ENCODE data around the gene TWF2. TPM values are rescaled to one million over a fixed set of nuclear protein-coding genes. Genes with fewer than 3 reads are reported as not detected.

The TWF2 gene
- polyA plus RNA-seq, 2 of the 4 experiments (the other 2 are of a cell fraction), result 36.8 to 53.6 TPM

DNA sequence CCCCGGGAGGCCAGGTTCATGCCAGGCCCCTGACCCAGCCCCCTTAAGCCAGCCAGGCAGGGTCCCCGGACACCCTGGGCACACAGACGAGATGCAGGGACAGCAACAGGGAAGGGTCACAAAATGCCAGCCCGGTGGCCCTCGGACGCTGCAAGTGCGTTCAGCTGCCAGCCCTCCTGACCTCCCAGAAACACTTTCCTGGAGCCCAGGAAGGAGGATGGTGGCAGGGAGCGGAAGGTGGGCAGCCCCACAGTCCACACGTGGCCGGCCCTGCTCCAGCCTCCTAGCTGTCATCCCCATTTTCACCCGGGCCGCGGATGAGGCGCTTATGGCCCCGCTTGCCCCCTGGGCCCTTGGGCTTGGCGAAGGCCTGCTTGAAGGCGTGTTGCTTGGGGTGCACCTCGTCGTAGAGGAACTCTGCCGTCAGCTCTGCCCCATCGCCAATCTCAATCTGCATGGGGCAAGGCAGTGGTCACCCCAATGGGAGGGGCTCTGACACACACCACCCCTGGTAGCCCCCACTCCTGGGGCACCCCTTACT, 10.1 kb downstream of the TWF2 start:
- POLR2A ChIA-PET, result no interaction called here
- TF ChIP-seq HOXA7 (CRISPR knock-in tag; IDR thresholded peaks at IDR 0.05), result no peak
- TF ChIP-seq SMC3 (IDR thresholded peaks at IDR 0.05), result no peak
- TF ChIP-seq, protein P1, sequence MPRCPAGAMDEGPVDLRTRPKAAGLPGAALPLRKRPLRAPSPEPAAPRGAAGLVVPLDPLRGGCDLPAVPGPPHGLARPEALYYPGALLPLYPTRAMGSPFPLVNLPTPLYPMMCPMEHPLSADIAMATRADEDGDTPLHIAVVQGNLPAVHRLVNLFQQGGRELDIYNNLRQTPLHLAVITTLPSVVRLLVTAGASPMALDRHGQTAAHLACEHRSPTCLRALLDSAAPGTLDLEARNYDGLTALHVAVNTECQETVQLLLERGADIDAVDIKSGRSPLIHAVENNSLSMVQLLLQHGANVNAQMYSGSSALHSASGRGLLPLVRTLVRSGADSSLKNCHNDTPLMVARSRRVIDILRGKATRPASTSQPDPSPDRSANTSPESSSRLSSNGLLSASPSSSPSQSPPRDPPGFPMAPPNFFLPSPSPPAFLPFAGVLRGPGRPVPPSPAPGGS (IDR thresholded peaks at IDR 0.05), result no peak
- no peak for TF ChIP-seq RNF2 (IDR thresholded peaks at IDR 0.05; ENCODE audit: borderline replicate concordance, low read depth)
- no peak for TF ChIP-seq RFX5 (IDR thresholded peaks at IDR 0.05)
- TF ChIP-seq, protein P2, sequence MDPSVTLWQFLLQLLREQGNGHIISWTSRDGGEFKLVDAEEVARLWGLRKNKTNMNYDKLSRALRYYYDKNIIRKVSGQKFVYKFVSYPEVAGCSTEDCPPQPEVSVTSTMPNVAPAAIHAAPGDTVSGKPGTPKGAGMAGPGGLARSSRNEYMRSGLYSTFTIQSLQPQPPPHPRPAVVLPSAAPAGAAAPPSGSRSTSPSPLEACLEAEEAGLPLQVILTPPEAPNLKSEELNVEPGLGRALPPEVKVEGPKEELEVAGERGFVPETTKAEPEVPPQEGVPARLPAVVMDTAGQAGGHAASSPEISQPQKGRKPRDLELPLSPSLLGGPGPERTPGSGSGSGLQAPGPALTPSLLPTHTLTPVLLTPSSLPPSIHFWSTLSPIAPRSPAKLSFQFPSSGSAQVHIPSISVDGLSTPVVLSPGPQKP (IDR thresholded peaks at IDR 0.05; ENCODE audit: low read depth, low read length), result no peak
- TF ChIP-seq MAZ (IDR thresholded peaks at IDR 0.05; ENCODE audit: borderline replicate concordance, low read depth, low read length), result no peak
- TF ChIP-seq ZNF302 (CRISPR knock-in tag; IDR thresholded peaks at IDR 0.05), result no peak
- TF ChIP-seq, protein P3, sequence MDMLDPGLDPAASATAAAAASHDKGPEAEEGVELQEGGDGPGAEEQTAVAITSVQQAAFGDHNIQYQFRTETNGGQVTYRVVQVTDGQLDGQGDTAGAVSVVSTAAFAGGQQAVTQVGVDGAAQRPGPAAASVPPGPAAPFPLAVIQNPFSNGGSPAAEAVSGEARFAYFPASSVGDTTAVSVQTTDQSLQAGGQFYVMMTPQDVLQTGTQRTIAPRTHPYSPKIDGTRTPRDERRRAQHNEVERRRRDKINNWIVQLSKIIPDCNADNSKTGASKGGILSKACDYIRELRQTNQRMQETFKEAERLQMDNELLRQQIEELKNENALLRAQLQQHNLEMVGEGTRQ (IDR thresholded peaks at IDR 0.05), result no peak
- no peak for TF ChIP-seq CBX2 (IDR thresholded peaks at IDR 0.05; ENCODE audit: borderline replicate concordance, low read depth)
- no peak for TF ChIP-seq CHD2 (IDR thresholded peaks at IDR 0.05; ENCODE audit: low read length, partially characterized antibody)
- TF ChIP-seq, protein P4, sequence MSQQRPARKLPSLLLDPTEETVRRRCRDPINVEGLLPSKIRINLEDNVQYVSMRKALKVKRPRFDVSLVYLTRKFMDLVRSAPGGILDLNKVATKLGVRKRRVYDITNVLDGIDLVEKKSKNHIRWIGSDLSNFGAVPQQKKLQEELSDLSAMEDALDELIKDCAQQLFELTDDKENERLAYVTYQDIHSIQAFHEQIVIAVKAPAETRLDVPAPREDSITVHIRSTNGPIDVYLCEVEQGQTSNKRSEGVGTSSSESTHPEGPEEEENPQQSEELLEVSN (IDR thresholded peaks at IDR 0.05; ENCODE audit: borderline replicate concordance, low read depth), result no peak
- Histone ChIP-seq H3K9me3 (no peaks in the 10 kb centered on the region), H3K4me2 (no peak overlapping the region), H3K4me3 (no peak overlapping the region), H3K4me1 (no peaks in the 10 kb centered on the region), H3K27ac (no peak overlapping the region)
- 100% methylated on average over 1 of the region's 21 CpGs for WGBS (ENCODE audit: missing lambda C conversion rate)
- FAIRE-seq (no peak), DNase-seq (ENCODE audit: low read depth in 1 of 2, low spot score in 1 of 2) (no peak), ATAC-seq (no peak)
- CTCF ChIA-PET, result interaction anchor here (4.4 to 11.4 kb wide), 2 partner anchors 7 to 110 kb away, joined by 54 to 198 read pairs; partner anchors contain the start of gene TLR9

DNA sequence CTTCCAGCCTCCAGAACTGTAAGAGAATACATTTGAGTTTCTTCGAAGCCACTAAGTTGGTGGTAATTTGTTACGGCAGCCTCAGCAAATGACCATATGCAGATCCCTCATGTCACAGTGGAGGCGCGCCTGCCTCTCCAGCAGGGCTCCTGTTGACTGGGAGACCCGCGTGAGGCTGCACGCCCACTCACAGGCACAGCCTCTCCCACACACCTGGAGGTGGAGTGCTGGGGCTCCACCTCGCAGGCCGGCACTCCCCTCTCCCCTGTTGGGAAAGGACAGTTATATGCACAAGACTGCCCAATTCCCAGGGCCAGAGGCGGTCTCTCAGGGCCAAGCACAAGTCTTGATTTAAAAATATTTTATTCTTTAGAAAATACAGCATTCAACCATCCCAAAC, 10.7 kb downstream of the TWF2 start:
- no peaks in the 10 kb centered on the region for H3K9me3 ChIP-seq
- DNase-seq (ENCODE audit: low read depth in 1 of 2, low spot score in 1 of 2) (no peak), FAIRE-seq (no peak), ATAC-seq (no peak)
- no peak overlapping the region for H3K4me2 ChIP-seq
- POLR2A ChIA-PET, result no interaction called here
- H3K4me3 ChIP-seq, result no peak overlapping the region
- no peak for TF ChIP-seq CEBPB (IDR thresholded peaks at IDR 0.05)
- TF ChIP-seq EP300 (IDR thresholded peaks at IDR 0.05), result no peak
- no peak for TF ChIP-seq POLR2A (IDR thresholded peaks at IDR 0.05; ENCODE audit: low read length)
- no peak for TF ChIP-seq RFX5 (IDR thresholded peaks at IDR 0.05)
- TF ChIP-seq POLR2AphosphoS2 (conservative IDR thresholded peaks at IDR 0.05; ENCODE audit: low read length), result no peak
- TF ChIP-seq MYC (IDR thresholded peaks at IDR 0.05; ENCODE audit: borderline replicate concordance, low read length), result no peak
- no peak for TF ChIP-seq EHMT2 (IDR thresholded peaks at IDR 0.05; ENCODE audit: low read depth)
- TF ChIP-seq, protein P5, sequence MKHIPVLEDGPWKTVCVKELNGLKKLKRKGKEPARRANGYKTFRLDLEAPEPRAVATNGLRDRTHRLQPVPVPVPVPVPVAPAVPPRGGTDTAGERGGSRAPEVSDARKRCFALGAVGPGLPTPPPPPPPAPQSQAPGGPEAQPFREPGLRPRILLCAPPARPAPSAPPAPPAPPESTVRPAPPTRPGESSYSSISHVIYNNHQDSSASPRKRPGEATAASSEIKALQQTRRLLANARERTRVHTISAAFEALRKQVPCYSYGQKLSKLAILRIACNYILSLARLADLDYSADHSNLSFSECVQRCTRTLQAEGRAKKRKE (CRISPR knock-in tag; IDR thresholded peaks at IDR 0.05; ENCODE audit: low read depth), result no peak
- no peak for TF ChIP-seq PHF8 (IDR thresholded peaks at IDR 0.05; ENCODE audit: borderline replicate concordance, low read depth)
- no peak for TF ChIP-seq JUNB (IDR thresholded peaks at IDR 0.05)
- no peak for TF ChIP-seq SMC3 (IDR thresholded peaks at IDR 0.05)
- TF ChIP-seq ZNF302 (CRISPR knock-in tag; IDR thresholded peaks at IDR 0.05), result no peak
- no peaks in the 10 kb centered on the region for H3K4me1 ChIP-seq
- CTCF ChIA-PET, result interaction anchor here (11.4 to 12.2 kb wide), 2 partner anchors 5 to 6 kb away, joined by 198 read pairs; partner anchors contain the start of genes TLR9 and TWF2
- WGBS (ENCODE audit: missing lambda C conversion rate), result 88% methylated on average over 4 of the region's 10 CpGs
- no peak overlapping the region for H3K27ac ChIP-seq

Measured in A549 (cell line).